Astrocyte (in vitro differentiated cells and primary cell): Measurements from ENCODE around the gene ZNF823.

Experiments used
- EZH2 ChIP-seq: IDR thresholded peaks from 2 replicates; pipeline ENCODE4 v1.6.1; 2012; ENCODE audit warnings: mild to moderate bottlenecking, low read length, inconsistent platforms; ENCODE audit not compliant: insufficient read depth
- TF ChIP-seq, protein P1 (sequence below): IDR thresholded peaks from 2 replicates; pipeline ENCODE4 v1.5.1; 2011; ENCODE audit warnings: low read depth, mild to moderate bottlenecking, inconsistent platforms, low read length, moderate library complexity; ENCODE audit not compliant: insufficient read depth

DNA sequence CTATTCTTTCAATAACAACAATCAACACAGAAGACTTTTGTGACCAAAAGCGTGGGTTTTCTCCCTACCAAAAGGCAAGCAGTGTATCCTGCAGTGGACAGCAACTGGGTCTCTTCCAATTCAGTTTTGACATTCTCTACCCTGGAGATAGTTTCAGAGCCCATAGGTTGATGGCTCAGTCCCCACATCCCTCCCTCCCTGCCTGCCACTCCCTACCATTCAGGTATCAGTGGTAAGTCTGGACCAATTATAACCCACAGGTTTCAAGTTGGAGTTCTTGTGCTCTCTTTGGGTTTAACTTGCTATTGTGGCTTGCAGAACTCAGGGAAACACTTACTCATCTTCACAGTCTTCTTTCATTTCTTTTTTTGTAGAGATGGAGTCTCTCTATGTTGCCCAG, 60.2 kb downstream of the ZNF823 start:
- TF ChIP-seq, protein P1, sequence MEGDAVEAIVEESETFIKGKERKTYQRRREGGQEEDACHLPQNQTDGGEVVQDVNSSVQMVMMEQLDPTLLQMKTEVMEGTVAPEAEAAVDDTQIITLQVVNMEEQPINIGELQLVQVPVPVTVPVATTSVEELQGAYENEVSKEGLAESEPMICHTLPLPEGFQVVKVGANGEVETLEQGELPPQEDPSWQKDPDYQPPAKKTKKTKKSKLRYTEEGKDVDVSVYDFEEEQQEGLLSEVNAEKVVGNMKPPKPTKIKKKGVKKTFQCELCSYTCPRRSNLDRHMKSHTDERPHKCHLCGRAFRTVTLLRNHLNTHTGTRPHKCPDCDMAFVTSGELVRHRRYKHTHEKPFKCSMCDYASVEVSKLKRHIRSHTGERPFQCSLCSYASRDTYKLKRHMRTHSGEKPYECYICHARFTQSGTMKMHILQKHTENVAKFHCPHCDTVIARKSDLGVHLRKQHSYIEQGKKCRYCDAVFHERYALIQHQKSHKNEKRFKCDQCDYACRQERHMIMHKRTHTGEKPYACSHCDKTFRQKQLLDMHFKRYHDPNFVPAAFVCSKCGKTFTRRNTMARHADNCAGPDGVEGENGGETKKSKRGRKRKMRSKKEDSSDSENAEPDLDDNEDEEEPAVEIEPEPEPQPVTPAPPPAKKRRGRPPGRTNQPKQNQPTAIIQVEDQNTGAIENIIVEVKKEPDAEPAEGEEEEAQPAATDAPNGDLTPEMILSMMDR, result no peak
- TF ChIP-seq EZH2, result no peak
